Muscle of leg (tissue), 11 donors: ENCODE results near the gene DNAH2. TPM values are rescaled to one million over a fixed set of nuclear protein-coding genes. Genes with fewer than 3 reads are reported as not detected.

Source experiments
- DNase-seq: peaks from one replicate; pipeline ENCODE4 v3.0.0; 2013
- H3K27ac ChIP-seq: one replicate; pipeline ENCODE4 v1.5.1; 2013; ENCODE audit warnings: mild to moderate bottlenecking, low read length, control low read depth
- H3K27me3 ChIP-seq: one replicate; pipeline ENCODE4 v1.6.1; 2013; ENCODE audit warnings: low read length; ENCODE audit not compliant: control insufficient read depth, insufficient read depth
- H3K36me3 ChIP-seq: one replicate; pipeline ENCODE4 v1.6.1; 2013; ENCODE audit warnings: low read length; ENCODE audit not compliant: control insufficient read depth, insufficient read depth
- H3K4me1 ChIP-seq: one replicate; pipeline ENCODE4 v1.6.1; 2013; ENCODE audit warnings: low read length; ENCODE audit not compliant: control insufficient read depth, insufficient read depth
- H3K4me3 ChIP-seq: one replicate; pipeline ENCODE4 v1.5.1; 2013; ENCODE audit warnings: low read length, control low read depth
- H3K9me3 ChIP-seq: replicated peaks from 2 replicates; pipeline ENCODE4 v1.6.1; 2013; ENCODE audit warnings: low read depth, low read length; ENCODE audit not compliant: control insufficient read depth
- WGBS: methylation state at CpG from one replicate; pipeline ENCODE4 v1.1.5; 2013; ENCODE audit warnings: missing lambda C conversion rate; ENCODE audit not compliant: insufficient coverage; 5-methylcytosine and 5-hydroxymethylcytosine counted together
- polyA plus RNA-seq, 8 donors: library from polyadenylated mRNA; unstranded; fragments of 120-200 nt; gene quantifications; one replicate each; pipeline versions ENCODE4 v1.2.1 to v1.2.3, GENCODE V29; 2013; ENCODE audit warnings: inconsistent platforms in 1 of 8, low replicate concordance in 1 of 8; ENCODE audit not compliant: insufficient read length in 8 of 8, insufficient read depth in 1 of 8
- total RNA-seq: library from RNA; stranded (reverse); fragments of 120-200 nt; gene quantifications from one replicate; pipeline ENCODE4 v1.2.4, GENCODE V29; 2013

DNAH2 gene
- total and polyA plus RNA-seq, 9 donors: 3.9 to 18.3 (median 6.2) TPM

GRCh38 chr17:7838090-7839075, 120.8 kb downstream of the DNAH2 start:
- Histone ChIP-seq H3K4me3 (peak overlapping the region; percentile 30), H3K4me1 (peaks cover 74% of the 10 kb centered on the region), H3K27ac (peak overlapping the region; percentile 99), H3K9me3 (no peaks in the 10 kb centered on the region), H3K27me3 (no peaks in the 10 kb centered on the region), H3K36me3 (peaks cover 11% of the 10 kb centered on the region)
- WGBS: 19% methylated on average over 5 of the region's 12 CpGs
- peak; percentile 84 for DNase-seq

- Histone ChIP-seq H3K27ac (peak overlapping the region; percentile 14), H3K27me3 (no peaks in the 10 kb centered on the region), H3K9me3 (no peaks in the 10 kb centered on the region), H3K4me3 (no peak overlapping the region), H3K4me1 (peaks cover 73% of the 10 kb centered on the region), H3K36me3 (peaks cover 11% of the 10 kb centered on the region)
- no peak for DNase-seq
- WGBS: 68% methylated on average over 4 of the region's 6 CpGs
Measured at GRCh38 chr17:7839190-7839875, 121.8 kb downstream of the DNAH2 start.

DNA sequence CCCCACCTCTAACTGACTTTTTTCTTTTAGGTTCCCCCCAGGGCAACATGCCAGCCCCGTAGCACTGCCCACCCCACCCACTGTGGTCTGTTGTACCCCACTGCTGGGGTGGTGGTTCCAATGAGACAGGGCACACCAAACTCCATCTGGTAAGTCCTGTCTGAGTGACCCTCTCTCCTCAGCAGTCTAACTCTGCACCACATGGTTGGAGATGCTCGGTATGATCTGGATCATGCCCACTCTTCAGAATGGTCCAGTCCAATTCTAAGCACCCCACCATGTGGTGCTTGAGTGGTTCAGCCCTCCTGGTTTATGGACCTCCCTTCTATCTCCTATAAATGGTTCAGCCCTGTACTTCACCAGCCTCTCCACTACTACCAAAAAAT, 122.3 kb downstream of the DNAH2 start:
- no CpG with 5 or more reads among the region's 2 CpGs for WGBS
- Histone ChIP-seq H3K4me1 (peaks cover 69% of the 10 kb centered on the region), H3K27ac (no peak overlapping the region), H3K4me3 (no peak overlapping the region), H3K9me3 (no peaks in the 10 kb centered on the region), H3K36me3 (peaks cover 11% of the 10 kb centered on the region), H3K27me3 (no peaks in the 10 kb centered on the region)
- DNase-seq: peak; percentile 43

- Histone ChIP-seq H3K4me1 (peaks cover 71% of the 10 kb centered on the region), H3K36me3 (peaks cover 17% of the 10 kb centered on the region), H3K27me3 (no peaks in the 10 kb centered on the region), H3K4me3 (no peak overlapping the region), H3K27ac (no peak overlapping the region), H3K9me3 (no peaks in the 10 kb centered on the region)
- no peak for DNase-seq
- WGBS: no CpG with 5 or more reads among the region's 1 CpG
Measured at GRCh38 chr17:7840441-7840840, 122.9 kb downstream of the DNAH2 start.

DNA sequence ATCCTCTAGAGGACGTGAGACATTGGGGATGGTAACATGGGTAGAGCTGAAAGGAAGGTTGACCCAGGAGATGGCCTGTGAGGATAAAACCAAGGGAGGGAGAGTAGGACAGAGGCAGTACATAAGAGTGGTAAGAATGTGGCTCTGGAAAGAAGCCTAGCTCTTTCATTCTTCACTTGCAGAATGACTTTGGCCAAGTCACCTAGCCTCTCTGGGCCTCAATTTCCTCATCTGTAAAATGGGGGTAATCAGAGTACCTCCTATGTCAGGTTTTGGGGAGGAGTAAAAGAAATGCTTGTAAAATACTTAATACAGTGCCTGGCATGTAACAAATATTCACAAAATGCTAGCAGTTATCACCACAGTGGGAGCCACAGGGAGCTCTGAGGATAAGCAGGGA, 123.3 kb downstream of the DNAH2 start:
- Histone ChIP-seq H3K36me3 (peaks cover 20% of the 10 kb centered on the region), H3K27ac (peak overlapping the region; percentile 98), H3K4me1 (peaks cover 70% of the 10 kb centered on the region), H3K9me3 (no peaks in the 10 kb centered on the region), H3K27me3 (no peaks in the 10 kb centered on the region), H3K4me3 (peak overlapping the region; percentile 61)
- DNase-seq: no peak
- no CpG with 5 or more reads among the region's 1 CpG for WGBS

DNA sequence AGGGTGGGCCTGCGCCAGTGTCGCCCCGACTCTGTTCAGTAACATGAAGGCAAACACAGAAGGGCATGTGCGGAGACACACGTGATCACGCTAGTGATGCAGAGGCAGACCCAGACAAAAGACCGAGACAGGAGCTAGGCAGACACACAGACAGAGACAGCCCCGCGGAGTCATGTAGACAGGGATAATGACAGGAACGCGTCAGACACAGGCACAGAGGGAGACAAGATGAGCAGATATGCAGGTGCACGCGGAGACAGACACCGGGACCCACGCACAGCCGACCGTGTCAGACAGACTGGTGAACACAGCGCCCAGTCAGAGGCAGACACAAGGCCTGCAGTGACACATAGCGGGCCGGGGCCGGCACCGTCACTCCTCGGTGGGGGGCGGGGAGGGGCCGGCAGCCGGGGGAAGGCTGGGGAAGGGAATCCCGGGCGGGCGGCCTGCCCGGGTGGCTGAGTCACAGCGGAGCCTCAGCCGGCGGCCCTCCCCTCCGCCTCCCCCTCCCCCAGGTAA, 123.9 kb downstream of the DNAH2 start:
- H3K4me1 ChIP-seq: peaks cover 64% of the 10 kb centered on the region

DNA sequence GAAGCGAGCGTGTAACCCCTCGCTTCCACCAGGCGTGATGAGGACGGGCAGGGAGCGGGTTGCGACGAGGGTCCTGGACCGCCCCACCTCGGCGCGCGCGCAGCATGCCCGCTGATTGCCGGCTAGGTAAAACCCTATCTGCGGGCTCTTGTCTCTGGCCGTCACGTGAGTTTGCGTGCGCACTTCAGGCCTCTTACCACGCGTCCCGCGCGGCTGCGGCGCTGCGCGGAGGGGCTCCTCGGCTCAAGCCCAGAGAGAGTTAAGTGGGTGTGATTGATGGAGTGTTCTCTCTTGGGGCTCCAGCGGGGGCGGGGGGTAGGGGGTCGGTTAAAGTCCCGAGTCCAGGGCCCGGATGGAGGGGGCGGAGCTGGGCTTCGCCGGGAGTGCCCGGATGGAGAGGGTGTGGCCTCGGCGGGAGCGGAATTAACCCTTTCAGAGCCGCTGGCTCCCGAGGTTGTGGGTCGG, 124.4 kb downstream of the DNAH2 start:
- WGBS: under 1% methylated on average over 42 of the region's 46 CpGs
- H3K4me1 ChIP-seq: peaks cover 59% of the 10 kb centered on the region
- DNase-seq: peak; percentile 96

More for the DNA sequence above, 123.9 kb downstream of the DNAH2 start:
- DNase-seq: peak; percentile 93
- Histone ChIP-seq H3K9me3 (no peaks in the 10 kb centered on the region), H3K4me3 (peak overlapping the region; percentile 61), H3K27ac (peak overlapping the region; percentile 98), H3K36me3 (peaks cover 25% of the 10 kb centered on the region), H3K27me3 (no peaks in the 10 kb centered on the region)
- WGBS: 3% methylated on average over 26 of the region's 34 CpGs

DNA sequence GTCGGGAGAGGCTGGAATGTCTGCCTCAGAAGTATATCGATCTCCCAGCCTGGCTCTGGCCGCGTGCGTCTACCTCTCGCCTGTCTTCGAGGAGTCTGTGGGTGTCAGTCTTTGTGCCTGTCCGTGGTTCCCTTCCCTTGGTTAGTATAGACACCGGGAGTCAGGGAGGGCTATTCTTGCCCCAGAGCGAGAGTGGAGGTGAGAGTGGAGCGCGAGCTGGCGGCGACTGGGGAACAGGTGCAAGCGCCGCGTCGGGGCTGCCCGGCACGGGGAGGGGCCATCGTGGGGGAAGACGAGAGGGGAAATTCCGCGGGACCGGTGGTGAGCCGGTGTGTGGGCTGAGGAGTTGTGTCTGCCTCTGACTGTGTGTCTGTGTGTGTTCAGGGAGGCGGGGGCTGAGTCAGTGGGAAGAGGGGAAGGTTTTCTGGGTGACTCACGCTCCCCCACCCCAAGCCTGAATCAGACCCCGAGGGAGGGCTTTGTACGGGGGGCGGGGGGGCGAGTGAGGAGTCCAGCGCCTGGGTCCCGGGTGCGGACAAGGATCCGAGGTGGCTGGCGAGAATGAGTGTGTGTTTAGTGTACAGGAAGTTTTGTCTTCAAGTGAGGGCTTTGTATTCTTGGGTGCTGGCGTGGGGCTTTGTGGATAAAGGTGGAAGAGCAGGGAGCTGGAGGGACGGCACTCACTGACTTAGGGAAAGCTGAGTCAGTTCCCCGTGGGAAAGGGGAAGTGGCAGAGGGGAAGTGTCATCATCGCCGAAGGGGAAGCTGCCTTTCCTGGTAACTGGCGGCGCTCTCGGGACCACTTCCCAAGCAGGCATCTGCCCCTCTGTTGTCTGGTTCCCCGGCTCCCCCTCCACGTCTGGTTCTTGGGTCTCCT, 125.1 kb downstream of the DNAH2 start:
- Histone ChIP-seq H3K36me3 (peaks cover 35% of the 10 kb centered on the region), H3K4me3 (peak overlapping the region; percentile 61), H3K27ac (peak overlapping the region; percentile 98), H3K9me3 (no peaks in the 10 kb centered on the region), H3K4me1 (peaks cover 53% of the 10 kb centered on the region), H3K27me3 (no peaks in the 10 kb centered on the region)
- WGBS: under 1% methylated on average over 40 of the region's 47 CpGs
- peak; percentile 91 for DNase-seq

More for the DNA sequence above, 124.4 kb downstream of the DNAH2 start:
- Histone ChIP-seq H3K36me3 (peaks cover 30% of the 10 kb centered on the region), H3K27ac (peak overlapping the region; percentile 98), H3K9me3 (no peaks in the 10 kb centered on the region), H3K27me3 (no peaks in the 10 kb centered on the region), H3K4me3 (peak overlapping the region; percentile 61)

- peaks cover 49% of the 10 kb centered on the region for H3K4me1 ChIP-seq
- peak overlapping the region; percentile 61 for H3K4me3 ChIP-seq
- DNase-seq: no peak
- no peaks in the 10 kb centered on the region for H3K27me3 ChIP-seq
- 0% methylated on average over 17 of the region's 17 CpGs for WGBS
- H3K36me3 ChIP-seq: peaks cover 40% of the 10 kb centered on the region
- peak overlapping the region; percentile 98 for H3K27ac ChIP-seq
- no peaks in the 10 kb centered on the region for H3K9me3 ChIP-seq
Measured at GRCh38 chr17:7843257-7843535, 125.7 kb downstream of the DNAH2 start.
